GM21526 (cell line): ENCODE results near the gene TP53I13.

Experiments
- ATAC-seq: cut with Tn5 transposase; IDR thresholded peaks from one replicate; pipeline ENCODE4 v1.9.1; 2021; ENCODE audit warnings: moderate library complexity; ENCODE audit not compliant: unreplicated experiment, low FRiP score

TP53I13 gene

GRCh38 chr17:29566473-29567303 is 1.8 kb upstream of the TP53I13 start, which contains the start of gene ABHD15:
Gene ABHD15 (minus strand): TSS chr17:29567037. CDS start chr17:29566966, 71 bp downstream.
- no peak for ATAC-seq

- ATAC-seq = no peak
Measured at GRCh38 chr17:29567304-29567553, 1.3 kb upstream of the TP53I13 start.

GRCh38 chr17:29567554-29568330 is 759 bp upstream of the TP53I13 start:
- peak; percentile 37 for ATAC-seq

- no peak for ATAC-seq
Measured at GRCh38 chr17:29569245-29569950, 897 bp downstream of the TP53I13 start.

GRCh38 chr17:29570521-29570920 is 2.0 kb downstream of the TP53I13 start:
- no peak for ATAC-seq

GRCh38 chr17:29571486-29571882 is 3.0 kb downstream of the TP53I13 start:
- no peak for ATAC-seq

- ATAC-seq = no peak
Measured at GRCh38 chr17:29571883-29572681, 3.6 kb downstream of the TP53I13 start.

GRCh38 chr17:29572691-29573557 is 4.4 kb downstream of the TP53I13 start:
- ATAC-seq = no peak

- no peak for ATAC-seq
Measured at GRCh38 chr17:29573558-29573869, 5.0 kb downstream of the TP53I13 start.

GRCh38 chr17:29573871-29574731 is 5.6 kb downstream of the TP53I13 start:
- no peak for ATAC-seq

- no peak for ATAC-seq
Measured at GRCh38 chr17:29574732-29575510, 6.4 kb downstream of the TP53I13 start.

GRCh38 chr17:29575511-29576213 is 7.2 kb downstream of the TP53I13 start:
- ATAC-seq = no peak

GRCh38 chr17:29576214-29577000 is 7.9 kb downstream of the TP53I13 start:
- no peak for ATAC-seq

- ATAC-seq = no peak
Measured at GRCh38 chr17:29577001-29577370, 8.5 kb downstream of the TP53I13 start.

GRCh38 chr17:29577385-29578211 is 9.1 kb downstream of the TP53I13 start:
- ATAC-seq = no peak
